HCT116 (cell line): ENCODE data around the gene IL19. TPM values are rescaled to one million over a fixed set of nuclear protein-coding genes. Genes with fewer than 3 reads are reported as not detected.

Experiments used
- ATAC-seq: fragments of 200-7000 bp; cut with Tn5 transposase; 2 replicates; pipeline ENCODE4 v1.9.1; 2020; ENCODE audit warnings: mild to moderate bottlenecking, moderate library complexity
- BruUV-seq: library from RNA; stranded (reverse); fragments of 400-500 nt; replicated peaks from 2 replicates; lab custom pipeline; 2021; lab: Mats Ljungman, UMichigan
- CTCF ChIA-PET: fragments of 300-600 bp; sonication (Branson Sonifier 250); formaldehyde crosslinking; loops from one replicate; lab custom pipeline; 2021; ENCODE audit warnings: antibody characterized with exemption; lab: Charles Lee
- POLR2A ChIA-PET: fragments of 300-600, 350-600 bp; sonication (Branson Sonifier 250); formaldehyde crosslinking; loops from one replicate; lab custom pipeline; 2021; ENCODE audit warnings: antibody characterized with exemption; lab: Charles Lee
- RAD21 ChIA-PET, 2 experiments: fragments of 300-600 bp; sonication (Branson Sonifier 250); formaldehyde crosslinking; loops; one replicate each; lab custom pipeline; 2023; ENCODE audit warnings: low total read pairs in 2 of 2; ENCODE audit not compliant: uncharacterized antibody in 2 of 2, unreplicated experiment in 2 of 2, low non-redundant PET in 1 of 2; lab: Charles Lee
- DNase-seq: peaks from one replicate; pipeline ENCODE4 v3.0.0-alpha.2; 2010; ENCODE audit warnings: low read depth, low spot score
- H2AFZ ChIP-seq: fragments of 200-600 bp; shearing (Covaris generic), sonication (generic); 2 replicates; pipeline ENCODE4 v1.6.1; 2017; ENCODE audit warnings: low read depth, mixed run types, mixed read lengths, antibody characterized with exemption, low read length; ENCODE audit not compliant: poor library complexity, severe bottlenecking
- H3K27ac ChIP-seq: 2 replicates; pipeline ENCODE4 v1.5.1; 2012; ENCODE audit warnings: low read depth, low read length
- H3K27me3 ChIP-seq: fragments of 200-600 bp; sonication (generic); 2 replicates; pipeline ENCODE4 v1.6.1; 2016; ENCODE audit warnings: mixed run types, low read length, mixed read lengths; ENCODE audit not compliant: insufficient read depth
- H3K36me3 ChIP-seq, 2 experiments: fragments of 200-500 bp in 1 of 2; fragments of 200-600 bp in 1 of 2; sonication (Bioruptor generic) in 1 of 2; sonication (generic) in 1 of 2; 2 replicates each; pipeline versions ENCODE4 v1.5.1 to v1.6.1; 2014 to 2016; ENCODE audit warnings: low read length in 2 of 2, inconsistent platforms in 1 of 2, mixed read lengths in 1 of 2, mixed run types in 1 of 2; ENCODE audit not compliant: insufficient read depth in 2 of 2, control insufficient read depth in 1 of 2
- H3K4me1 ChIP-seq, 2 experiments: fragments of 200-600 bp in 1 of 2; sonication (generic) in 1 of 2; 2 replicates each; pipeline versions ENCODE4 v1.5.1 to v1.6.1; 2012 to 2017; ENCODE audit warnings: low read length in 2 of 2, inconsistent platforms in 1 of 2, mild to moderate bottlenecking in 1 of 2, mixed read lengths in 1 of 2, mixed run types in 1 of 2, moderate library complexity in 1 of 2; ENCODE audit not compliant: insufficient read depth in 2 of 2, control insufficient read depth in 1 of 2
- H3K4me2 ChIP-seq: fragments of 200-600 bp; sonication (generic); 2 replicates; pipeline ENCODE4 v1.6.1; 2017; ENCODE audit warnings: mixed run types, low read length, mixed read lengths
- H3K4me3 ChIP-seq, 2 experiments: fragments of 200-600 bp in 1 of 2; sonication (generic) in 1 of 2; replicated peaks in 1 of 2; 2 replicates each; pipeline ENCODE4 v1.5.1; 2011 to 2016; ENCODE audit warnings: low read length in 2 of 2, control low read depth in 1 of 2, low read depth in 1 of 2, mild to moderate bottlenecking in 1 of 2, mixed read lengths in 1 of 2, mixed run types in 1 of 2
- H3K79me2 ChIP-seq: fragments of 200-600 bp; sonication (generic); 2 replicates; pipeline ENCODE4 v1.6.1; 2017; ENCODE audit warnings: mild to moderate bottlenecking, mixed run types, low read length, moderate library complexity, mixed read lengths; ENCODE audit not compliant: insufficient read depth
- H3K9ac ChIP-seq: fragments of 200-600 bp; sonication (generic); 2 replicates; pipeline ENCODE4 v1.6.1; 2016; ENCODE audit warnings: low read length, mixed read lengths
- H3K9me2 ChIP-seq: fragments of 200-600 bp; sonication (generic), shearing (Covaris generic); 2 replicates; pipeline ENCODE4 v1.6.1; 2017; ENCODE audit warnings: mixed run types, mild to moderate bottlenecking, moderate library complexity; ENCODE audit not compliant: insufficient read depth
- H3K9me3 ChIP-seq, 2 experiments: fragments of 200-500 bp in 1 of 2; fragments of 200-600 bp in 1 of 2; sonication (Bioruptor generic) in 1 of 2; sonication (generic) in 1 of 2; 2 replicates each; pipeline ENCODE4 v1.6.1; 2014 to 2017; ENCODE audit warnings: low read length in 2 of 2, mixed read lengths in 2 of 2, inconsistent platforms in 1 of 2, low read depth in 1 of 2, mild to moderate bottlenecking in 1 of 2, mixed run types in 1 of 2, moderate library complexity in 1 of 2; ENCODE audit not compliant: control insufficient read depth in 1 of 2, insufficient read depth in 1 of 2
- H4K20me1 ChIP-seq: fragments of 200-600 bp; sonication (generic), shearing (Covaris generic); 2 replicates; pipeline ENCODE4 v1.6.1; 2017; ENCODE audit warnings: mixed run types, mild to moderate bottlenecking, moderate library complexity; ENCODE audit not compliant: insufficient read depth
- CEBPB ChIP-seq: IDR thresholded peaks from 2 replicates; pipeline ENCODE4 v1.6.1; 2012; ENCODE audit warnings: low read depth
- EGR1 ChIP-seq: IDR thresholded peaks from 2 replicates; pipeline ENCODE4 v1.6.1; 2012; ENCODE audit warnings: low read depth
- ELF1 ChIP-seq: IDR thresholded peaks from 2 replicates; pipeline ENCODE4 v1.6.1; 2012; ENCODE audit warnings: low read depth, borderline replicate concordance
- EZH2 ChIP-seq: fragments of 200-600 bp; sonication (generic); IDR thresholded peaks from 2 replicates; pipeline ENCODE4 v1.6.1; 2017; ENCODE audit warnings: antibody characterized with exemption, mixed run types
- EZH2phosphoT487 ChIP-seq: fragments of 200-600 bp; IDR thresholded peaks from 2 replicates; pipeline ENCODE4 v1.6.1; 2018; ENCODE audit warnings: antibody characterized with exemption, borderline replicate concordance
- FOSL1 ChIP-seq: IDR thresholded peaks from 2 replicates; pipeline ENCODE4 v1.6.1; 2012; ENCODE audit warnings: low read depth
- JUND ChIP-seq: IDR thresholded peaks from 2 replicates; pipeline ENCODE4 v1.6.1; 2012
- POLR2AphosphoS5 ChIP-seq: IDR thresholded peaks from 2 replicates; pipeline ENCODE4 v1.6.1; 2011; ENCODE audit warnings: mild to moderate bottlenecking, low read depth, low read length, moderate library complexity
- RAD21 ChIP-seq: IDR thresholded peaks from 2 replicates; pipeline ENCODE4 v1.6.1; 2012; ENCODE audit warnings: low read depth, mild to moderate bottlenecking
- SIN3A ChIP-seq: IDR thresholded peaks from 2 replicates; pipeline ENCODE4 v1.6.1; 2012; ENCODE audit warnings: low read depth
- SRF ChIP-seq: IDR thresholded peaks from 2 replicates; pipeline ENCODE4 v1.6.1; 2012; ENCODE audit warnings: low read depth
- TCF7L2 ChIP-seq: IDR thresholded peaks from 2 replicates; pipeline ENCODE4 v1.7.0; 2011; ENCODE audit warnings: borderline replicate concordance, inconsistent platforms; ENCODE audit not compliant: insufficient read depth, insufficient read length; ENCODE audit errors: extremely low read depth
- YY1 ChIP-seq: IDR thresholded peaks from 2 replicates; pipeline ENCODE4 v1.6.1; 2011; ENCODE audit warnings: low read length, low read depth, moderate library complexity, mild to moderate bottlenecking; ENCODE audit not compliant: insufficient replicate concordance; ENCODE audit errors: extremely low read depth
- ZFX ChIP-seq: fragments of 450-650 bp; IDR thresholded peaks from 2 replicates; pipeline ENCODE4 v1.6.1; 2017
- ZNF274 ChIP-seq: fragments of 200-500 bp; sonication (Bioruptor generic); IDR thresholded peaks from 2 replicates; pipeline ENCODE4 v1.6.1; 2014; ENCODE audit warnings: mild to moderate bottlenecking, low read depth, low read length, inconsistent platforms
- intact Hi-C: fragments of 100-400 bp; cut with micrococcal nuclease; formaldehyde crosslinking; loops from 2 replicates; pipeline ENCODE4 v1.10.0; 2022
- total RNA-seq: library from RNA; stranded (reverse); gene quantifications from one replicate; pipeline ENCODE4 v1.2.1, GENCODE V29; 2021; ENCODE audit not compliant: unreplicated experiment
- TF ChIP-seq, protein P1 (sequence below): IDR thresholded peaks from 2 replicates; pipeline ENCODE4 v1.6.1; 2012
- TF ChIP-seq, protein P2 (sequence below), 3 experiments: fragments of 200-600 bp in 1 of 3; sonication (generic) in 1 of 3; IDR thresholded peaks in 2 of 3; conservative IDR thresholded peaks in 1 of 3; 2 replicates each; pipeline ENCODE4 v1.5.1; 2012 to 2017; ENCODE audit warnings: low read depth in 2 of 3, low read length in 2 of 3, antibody characterized with exemption in 1 of 3, borderline replicate concordance in 1 of 3, control low read depth in 1 of 3, mild to moderate bottlenecking in 1 of 3, mixed read lengths in 1 of 3, mixed run types in 1 of 3, moderate library complexity in 1 of 3; ENCODE audit not compliant: insufficient read depth in 1 of 3
- TF ChIP-seq, protein P3 (sequence below): IDR thresholded peaks from 2 replicates; pipeline ENCODE4 v1.6.1; 2012

Gene IL19
- total RNA-seq, 1 experiment from 2014 or later, result not detected

DNA sequence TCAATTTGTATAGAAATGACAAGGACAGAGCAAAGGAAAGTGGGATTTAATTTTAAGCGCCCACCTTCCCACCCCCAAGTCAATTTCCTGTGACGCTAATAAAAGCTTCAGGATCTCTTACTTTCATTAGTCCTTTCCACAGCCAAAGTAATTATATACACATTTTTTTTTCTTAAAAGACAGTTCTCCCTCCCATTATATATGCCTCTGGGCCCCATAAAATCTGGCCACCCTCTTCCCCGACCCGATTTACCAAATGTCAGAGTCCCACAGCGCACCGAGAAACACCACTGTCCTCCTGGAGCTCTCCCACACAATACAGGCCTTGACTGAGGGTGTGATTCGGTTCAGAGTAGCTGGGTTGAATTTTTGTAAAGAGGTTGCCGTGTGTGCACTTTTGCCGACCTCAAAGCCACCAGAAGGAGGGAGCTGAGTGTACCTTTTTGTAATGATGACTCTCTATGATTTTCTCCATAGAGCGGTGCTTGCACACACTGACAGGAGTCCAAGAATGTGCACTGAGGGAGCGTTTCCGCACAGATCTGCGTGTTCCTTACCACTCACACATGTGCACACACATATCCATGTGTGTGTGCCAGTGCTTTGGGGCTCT, 27.9 kb downstream of the IL19 start:
- H3K9ac ChIP-seq, result no peak overlapping the region
- RAD21 ChIA-PET, result no interaction called here
- CTCF ChIA-PET, result interaction anchor here (1.6 to 4.2 kb wide), 3 partner anchors 9 to 114 kb away, joined by 5 to 19 read pairs (median 8); no protein-coding TSS in a partner anchor
- H3K36me3 ChIP-seq, result no peaks in the 10 kb centered on the region
- H4K20me1 ChIP-seq, result no peaks in the 10 kb centered on the region
- H3K9me3 ChIP-seq, result no peaks in the 10 kb centered on the region
- POLR2A ChIA-PET, result no interaction called here
- no peak overlapping the region for H3K4me2 ChIP-seq
- BruUV-seq, result no TSS peak
- DNase-seq (no peak), ATAC-seq (no peak)
- no peaks in the 10 kb centered on the region for H3K27me3 ChIP-seq
- H3K4me1 ChIP-seq, result no peaks in the 10 kb centered on the region
- H3K4me3 ChIP-seq, result no peak overlapping the region
- no peak overlapping the region for H3K27ac ChIP-seq
- no peaks in the 10 kb centered on the region for H3K9me2 ChIP-seq
- H2AFZ ChIP-seq, result no peak overlapping the region
- TF ChIP-seq RAD21 (no peak), CEBPB (no peak)
- no peaks in the 10 kb centered on the region for H3K79me2 ChIP-seq
- intact Hi-C loops, result no loop called here

DNA sequence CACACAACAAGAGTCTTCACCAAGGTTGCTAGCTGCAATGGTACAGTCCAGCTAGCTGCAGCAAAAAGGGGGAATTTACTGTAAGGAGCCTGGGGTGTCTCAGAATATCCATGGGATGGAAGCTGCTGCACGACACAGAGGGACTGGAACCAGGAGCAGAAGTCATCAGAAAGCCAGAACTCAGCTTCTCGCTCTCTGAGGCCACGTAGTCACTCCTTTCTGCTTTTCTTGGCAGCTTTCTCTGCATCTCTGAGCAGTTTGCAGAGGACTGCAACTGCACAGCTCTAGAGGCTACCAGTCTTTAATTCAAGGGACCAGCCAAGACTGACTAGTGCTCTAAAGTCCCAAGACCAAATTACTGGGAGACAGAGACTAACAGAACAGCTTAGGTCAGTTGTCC, 28.7 kb downstream of the IL19 start:
- H3K9me3 ChIP-seq, result no peaks in the 10 kb centered on the region
- H3K36me3 ChIP-seq, result no peaks in the 10 kb centered on the region
- H3K27me3 ChIP-seq, result no peaks in the 10 kb centered on the region
- H3K4me2 ChIP-seq, result no peak overlapping the region
- no peak overlapping the region for H2AFZ ChIP-seq
- intact Hi-C loops, result no loop called here
- ATAC-seq, result no peak
- no peaks in the 10 kb centered on the region for H3K79me2 ChIP-seq
- CTCF ChIA-PET, result interaction anchor here (1.6 to 4.2 kb wide), 2 partner anchors 10 to 113 kb away, joined by 5 to 19 read pairs; no protein-coding TSS in a partner anchor
- H3K27ac ChIP-seq, result no peak overlapping the region
- no peaks in the 10 kb centered on the region for H4K20me1 ChIP-seq
- RAD21 ChIA-PET, result no interaction called here
- no peaks in the 10 kb centered on the region for H3K9me2 ChIP-seq
- no peak overlapping the region for H3K9ac ChIP-seq
- H3K4me1 ChIP-seq, result no peaks in the 10 kb centered on the region
- POLR2A ChIA-PET, result no interaction called here
- DNase-seq, result no peak
- BruUV-seq, result no TSS peak
- H3K4me3 ChIP-seq, result no peak overlapping the region
- TF ChIP-seq, protein P1, sequence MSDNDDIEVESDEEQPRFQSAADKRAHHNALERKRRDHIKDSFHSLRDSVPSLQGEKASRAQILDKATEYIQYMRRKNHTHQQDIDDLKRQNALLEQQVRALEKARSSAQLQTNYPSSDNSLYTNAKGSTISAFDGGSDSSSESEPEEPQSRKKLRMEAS, result no peak
- no peak for TF ChIP-seq RAD21
- TF ChIP-seq SRF, result no peak
- TF ChIP-seq EZH2, result no peak
- TF ChIP-seq, protein P2, sequence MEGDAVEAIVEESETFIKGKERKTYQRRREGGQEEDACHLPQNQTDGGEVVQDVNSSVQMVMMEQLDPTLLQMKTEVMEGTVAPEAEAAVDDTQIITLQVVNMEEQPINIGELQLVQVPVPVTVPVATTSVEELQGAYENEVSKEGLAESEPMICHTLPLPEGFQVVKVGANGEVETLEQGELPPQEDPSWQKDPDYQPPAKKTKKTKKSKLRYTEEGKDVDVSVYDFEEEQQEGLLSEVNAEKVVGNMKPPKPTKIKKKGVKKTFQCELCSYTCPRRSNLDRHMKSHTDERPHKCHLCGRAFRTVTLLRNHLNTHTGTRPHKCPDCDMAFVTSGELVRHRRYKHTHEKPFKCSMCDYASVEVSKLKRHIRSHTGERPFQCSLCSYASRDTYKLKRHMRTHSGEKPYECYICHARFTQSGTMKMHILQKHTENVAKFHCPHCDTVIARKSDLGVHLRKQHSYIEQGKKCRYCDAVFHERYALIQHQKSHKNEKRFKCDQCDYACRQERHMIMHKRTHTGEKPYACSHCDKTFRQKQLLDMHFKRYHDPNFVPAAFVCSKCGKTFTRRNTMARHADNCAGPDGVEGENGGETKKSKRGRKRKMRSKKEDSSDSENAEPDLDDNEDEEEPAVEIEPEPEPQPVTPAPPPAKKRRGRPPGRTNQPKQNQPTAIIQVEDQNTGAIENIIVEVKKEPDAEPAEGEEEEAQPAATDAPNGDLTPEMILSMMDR (IDR thresholded peaks at IDR 0.05 in 2 of 3, conservative IDR thresholded peaks at IDR 0.05 in 1 of 3; ENCODE audit: borderline replicate concordance in 1 of 3, insufficient read depth in 1 of 3, low read depth in 2 of 3, low read length in 2 of 3), result no peak
- no peak for TF ChIP-seq YY1
- no peak for TF ChIP-seq EGR1
- no peak for TF ChIP-seq EZH2phosphoT487
- TF ChIP-seq ZFX, result no peak
- TF ChIP-seq SIN3A, result no peak
- no peak for TF ChIP-seq ELF1
- no peak for TF ChIP-seq FOSL1
- no peak for TF ChIP-seq CEBPB
- no peak for TF ChIP-seq TCF7L2
- no peak for TF ChIP-seq POLR2AphosphoS5
- TF ChIP-seq, protein P3, sequence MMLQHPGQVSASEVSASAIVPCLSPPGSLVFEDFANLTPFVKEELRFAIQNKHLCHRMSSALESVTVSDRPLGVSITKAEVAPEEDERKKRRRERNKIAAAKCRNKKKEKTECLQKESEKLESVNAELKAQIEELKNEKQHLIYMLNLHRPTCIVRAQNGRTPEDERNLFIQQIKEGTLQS, result no peak
- TF ChIP-seq ZNF274, result no peak
- no peak for TF ChIP-seq JUND
